Kidney epithelial cell (primary cell): ENCODE data around the gene CLK4. TPM values are rescaled to one million over a fixed set of nuclear protein-coding genes. Genes with fewer than 3 reads are reported as not detected.

ENCODE experiments used
- DNase-seq: peaks from one replicate; pipeline ENCODE4 v3.0.0-alpha.2; 2010; ENCODE audit warnings: low read depth
- H3K27me3 ChIP-seq: 2 replicates; pipeline ENCODE4 v1.6.0; 2011; ENCODE audit warnings: low read length; ENCODE audit not compliant: control insufficient read depth, insufficient read depth
- H3K36me3 ChIP-seq: 2 replicates; pipeline ENCODE4 v1.5.1; 2011; ENCODE audit warnings: low read length; ENCODE audit not compliant: control insufficient read depth, insufficient read depth
- H3K4me3 ChIP-seq: 2 replicates; pipeline ENCODE4 v1.5.1; 2011; ENCODE audit warnings: low read depth, mild to moderate bottlenecking, control low read depth, low read length
- CTCF ChIP-seq: IDR thresholded peaks from 2 replicates; pipeline ENCODE4 v1.5.1; 2011; ENCODE audit warnings: mild to moderate bottlenecking, moderate library complexity, low read length, control low read depth, inconsistent platforms; ENCODE audit not compliant: insufficient read depth, poor library complexity, severe bottlenecking
- total RNA-seq: library from RNA; depleted of rRNA; stranded (reverse); fragments of >200 nt; gene quantifications from 2 replicates; pipeline ENCODE4 v1.2.3, GENCODE V29; 2015

The CLK4 gene
- total RNA-seq, 1 donor from 2014 or later: 7.1 TPM

DNA sequence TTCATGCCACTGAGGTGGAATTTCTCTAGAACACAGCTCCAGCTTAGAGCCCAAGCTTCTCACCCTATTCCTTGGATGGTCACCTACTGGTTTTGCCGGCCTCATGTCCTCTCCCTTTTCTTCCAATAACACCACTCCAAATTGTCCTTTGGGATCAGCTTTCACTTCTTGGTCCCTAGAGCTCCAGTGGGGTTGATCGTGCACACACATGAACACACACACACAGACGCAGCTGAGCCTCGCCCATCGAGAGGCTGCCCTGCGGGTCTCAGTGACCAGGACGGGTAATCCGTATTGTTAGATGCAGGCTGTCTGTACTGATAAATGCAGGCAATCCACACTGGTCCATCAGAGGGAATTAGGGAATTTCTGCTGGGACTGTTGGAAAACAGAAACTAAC lies 43.6 kb downstream of the CLK4 start:
- TF ChIP-seq CTCF: no peak
- no peak for DNase-seq
- Histone ChIP-seq H3K4me3 (no peak overlapping the region), H3K27me3 (peaks cover 10% of the 10 kb centered on the region), H3K36me3 (no peaks in the 10 kb centered on the region)

GRCh38 chr5:178582291-178582690 lies 44.6 kb downstream of the CLK4 start:
- H3K36me3 ChIP-seq: no peaks in the 10 kb centered on the region
- peaks cover 7% of the 10 kb centered on the region for H3K27me3 ChIP-seq
- TF ChIP-seq CTCF: no peak
- DNase-seq: no peak
- no peak overlapping the region for H3K4me3 ChIP-seq

DNA sequence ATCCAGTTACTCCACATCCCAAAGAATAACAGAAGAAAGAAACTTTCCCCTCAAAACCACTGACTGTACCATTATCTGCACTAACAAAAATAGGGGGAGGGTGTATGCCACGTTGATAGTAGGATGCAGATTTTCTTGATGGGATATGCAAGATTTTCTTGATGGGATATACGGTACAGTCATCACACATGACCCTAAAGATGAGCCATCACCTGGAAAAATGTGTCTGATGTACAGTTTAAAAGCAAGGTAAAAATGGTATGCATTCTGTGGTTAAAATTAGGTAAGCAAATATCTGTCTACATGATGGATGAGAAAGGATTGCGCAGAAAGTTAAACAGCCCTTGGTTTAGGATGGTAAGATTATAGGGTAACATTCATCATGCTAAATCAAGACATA lies 45.2 kb downstream of the CLK4 start:
- H3K36me3 ChIP-seq: no peaks in the 10 kb centered on the region
- no peak for DNase-seq
- TF ChIP-seq CTCF: no peak

DNA sequence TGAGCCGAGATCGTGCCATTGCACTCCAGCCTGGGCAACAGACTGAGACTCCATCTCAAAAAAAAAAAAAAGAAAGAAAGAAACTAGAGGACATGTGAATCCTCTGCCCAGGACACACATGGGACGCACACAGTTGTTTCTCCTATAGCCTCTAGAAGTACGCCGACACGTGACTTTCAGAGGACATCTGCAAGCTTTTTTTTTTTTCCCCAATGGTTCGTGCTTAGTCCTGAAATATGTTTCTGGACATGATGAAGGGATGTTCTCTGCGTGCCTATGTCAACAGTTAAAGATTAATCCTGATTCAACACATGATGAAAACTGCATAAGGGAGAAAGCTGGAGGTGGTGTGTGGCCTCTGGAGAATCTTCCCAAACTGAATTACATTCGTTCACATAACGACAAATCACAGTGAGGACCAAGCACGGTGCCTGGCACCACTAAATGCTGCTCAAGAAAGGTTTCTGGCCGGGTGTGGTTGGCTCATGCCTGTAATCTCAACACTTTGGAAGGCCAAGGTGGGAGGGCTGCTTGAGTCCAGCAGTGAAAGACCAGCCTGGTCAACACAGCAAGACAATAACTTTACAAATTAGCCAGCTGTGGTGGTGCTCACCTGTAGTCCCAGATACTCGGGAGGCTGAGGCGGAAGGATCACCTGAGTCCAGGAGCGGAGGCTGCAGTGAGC lies 46.4 kb downstream of the CLK4 start:
- Histone ChIP-seq H3K4me3 (no peak overlapping the region), H3K27me3 (peaks cover 23% of the 10 kb centered on the region), H3K36me3 (no peaks in the 10 kb centered on the region)
- no peak for TF ChIP-seq CTCF
- DNase-seq: no peak

More for the DNA sequence above, 45.2 kb downstream of the CLK4 start:
- no peak overlapping the region for H3K4me3 ChIP-seq
- peaks cover 11% of the 10 kb centered on the region for H3K27me3 ChIP-seq

GRCh38 chr5:178577944-178578343 lies 48.9 kb downstream of the CLK4 start:
- Histone ChIP-seq H3K36me3 (no peaks in the 10 kb centered on the region), H3K27me3 (peaks cover 27% of the 10 kb centered on the region), H3K4me3 (no peak overlapping the region)
- TF ChIP-seq CTCF: no peak
- DNase-seq: no peak

DNA sequence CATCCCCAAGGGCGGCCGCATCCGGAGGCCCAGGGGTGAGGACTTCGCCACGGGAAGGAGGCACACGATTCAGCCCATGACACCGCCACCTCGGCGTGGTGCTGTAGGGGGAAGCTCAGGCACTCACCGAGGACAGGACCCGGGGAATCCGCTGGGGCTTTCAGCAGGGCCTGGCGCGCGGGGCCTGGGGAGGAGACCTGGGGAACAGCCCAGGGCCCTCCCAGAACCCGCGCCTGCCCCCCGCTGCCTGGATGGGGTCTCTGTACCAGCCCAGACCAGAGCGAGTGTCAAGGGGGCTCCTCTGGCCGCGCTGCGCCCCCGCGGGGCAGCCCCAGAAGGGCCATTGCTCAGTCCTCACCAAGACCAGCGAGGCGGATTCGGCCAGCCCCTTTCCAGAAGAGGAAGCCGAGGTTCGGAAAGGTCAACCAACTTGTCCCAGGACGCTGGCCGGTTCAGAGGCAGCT lies 49.4 kb downstream of the CLK4 start:
- DNase-seq: no peak
- no peaks in the 10 kb centered on the region for H3K36me3 ChIP-seq
- no peak overlapping the region for H3K4me3 ChIP-seq
- TF ChIP-seq CTCF: no peak
- H3K27me3 ChIP-seq: peaks cover 27% of the 10 kb centered on the region
